Measurements from ENCODE around the gene SMAD3. TPM values are rescaled to one million over a fixed set of nuclear protein-coding genes. Genes with fewer than 3 reads are reported as not detected.

Gene SMAD3
- total RNA-seq, 2 donors from 2014 or later: 47.9 to 78.5 TPM

- ATAC-seq (ENCODE audit: insufficient number of reproducible peaks, low FRiP score, low read depth) (no peak), DNase-seq (ENCODE audit: low spot score) (no peak)
- peak overlapping the region; percentile 91 to 99 for H3K27ac ChIP-seq
- no peaks in the 10 kb centered on the region for H3K36me3 ChIP-seq
- H3K4me3 ChIP-seq: no peak overlapping the region
- H3K4me1 ChIP-seq (ENCODE audit: control insufficient read depth in 1 of 2, low read depth in 2 of 2): peaks cover 37 to 51% of the 10 kb centered on the region in 2 donors
- no peak for TF ChIP-seq CTCF (IDR thresholded peaks at IDR 0.05)
- H3K9me3 ChIP-seq: no peaks in the 10 kb centered on the region
- no peaks in the 10 kb centered on the region for H3K27me3 ChIP-seq (replicated peaks; ENCODE audit: insufficient read depth)
Observed at GRCh38 chr15:67051088-67052045, 14.0 kb upstream of the SMAD3 start.

DNA sequence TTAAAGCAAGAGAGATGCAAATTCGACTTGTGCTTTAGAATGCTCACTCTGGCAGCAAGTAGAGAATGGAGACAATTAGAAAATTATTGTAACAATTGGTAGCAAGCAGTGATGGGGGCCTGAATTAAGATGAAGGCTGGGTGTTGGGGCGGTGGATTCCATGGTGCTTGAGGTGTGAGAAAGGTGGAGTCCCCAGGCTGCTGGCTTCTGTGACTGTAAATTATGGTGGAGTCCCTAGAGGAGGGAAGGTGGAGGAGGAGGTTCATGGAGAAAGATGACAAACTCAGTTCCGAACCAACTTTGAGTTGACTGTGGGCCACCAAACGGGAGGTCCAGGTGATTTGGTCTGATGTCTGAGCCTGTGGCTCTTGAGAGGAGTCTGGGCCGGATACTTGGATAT is 10.7 kb upstream of the SMAD3 start:
- Histone ChIP-seq H3K4me1 (ENCODE audit: control insufficient read depth in 1 of 2, low read depth in 2 of 2) (peaks cover 20 to 39% of the 10 kb centered on the region in 2 donors), H3K36me3 (no peaks in the 10 kb centered on the region), H3K27me3 (replicated peaks; ENCODE audit: insufficient read depth) (no peaks in the 10 kb centered on the region), H3K27ac (no peak overlapping the region), H3K4me3 (no peak overlapping the region), H3K9me3 (no peaks in the 10 kb centered on the region)
- no peak for TF ChIP-seq CTCF (IDR thresholded peaks at IDR 0.05)
- DNase-seq (ENCODE audit: low spot score) (no peak), ATAC-seq (ENCODE audit: insufficient number of reproducible peaks, low FRiP score, low read depth) (no peak)

DNA sequence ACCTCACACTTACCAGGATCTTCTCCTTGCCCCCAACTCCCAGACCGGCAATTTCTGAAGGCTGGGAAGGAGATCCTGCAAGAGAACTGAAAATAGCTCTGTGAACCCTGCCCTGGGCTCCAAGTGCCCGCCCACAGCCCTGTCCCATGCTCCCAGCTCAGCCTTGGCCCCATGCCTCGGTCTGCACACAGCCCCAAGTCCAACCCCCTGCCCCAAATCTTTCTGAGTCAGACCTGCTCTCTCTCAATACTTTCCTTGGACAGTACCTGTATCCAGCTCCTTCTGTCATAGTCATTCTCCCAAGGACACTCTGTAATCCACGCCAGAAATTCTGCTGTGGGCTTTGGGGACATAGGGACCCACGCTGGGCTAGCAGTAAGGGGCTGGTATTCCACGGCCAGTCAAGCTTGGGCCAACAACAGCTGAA is 6.3 kb upstream of the SMAD3 start:
- Histone ChIP-seq H3K9me3 (no peaks in the 10 kb centered on the region), H3K4me1 (ENCODE audit: control insufficient read depth in 1 of 2, low read depth in 2 of 2) (peaks cover 0 to 21% of the 10 kb centered on the region in 2 donors), H3K36me3 (no peaks in the 10 kb centered on the region), H3K4me3 (no peak overlapping the region), H3K27ac (peak overlapping the region; percentile 23 to 62), H3K27me3 (replicated peaks; ENCODE audit: insufficient read depth) (no peaks in the 10 kb centered on the region)
- TF ChIP-seq CTCF (IDR thresholded peaks at IDR 0.05): no peak
- ATAC-seq (ENCODE audit: insufficient number of reproducible peaks, low FRiP score, low read depth) (no peak), DNase-seq (ENCODE audit: low spot score) (no peak)

DNA sequence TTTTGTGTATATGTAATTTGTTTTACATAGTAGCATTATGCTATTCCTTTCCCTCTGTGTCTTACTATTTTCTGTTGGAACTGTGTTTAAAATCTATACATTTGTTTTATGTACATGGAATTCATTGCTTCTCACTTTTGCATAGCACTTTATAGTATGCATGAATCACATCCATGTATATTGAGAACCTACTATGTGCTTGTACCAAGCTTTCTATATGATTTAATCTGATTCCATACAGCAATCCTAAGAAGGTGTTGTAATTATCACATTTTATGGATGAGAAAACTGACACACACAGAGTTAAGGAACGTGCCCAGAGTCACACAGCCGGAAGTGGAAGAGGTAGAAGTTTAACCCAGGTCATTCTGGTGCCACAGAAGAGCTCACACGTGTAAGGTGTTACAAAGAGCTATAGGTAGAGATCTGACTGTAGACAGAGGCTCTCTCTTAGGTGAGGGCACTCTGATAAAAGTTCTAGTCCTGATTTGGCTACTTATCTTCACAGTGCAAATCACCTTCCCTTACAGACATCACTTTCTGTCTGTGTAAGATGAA is 3.5 kb upstream of the SMAD3 start:
- no peaks in the 10 kb centered on the region for H3K36me3 ChIP-seq
- DNase-seq (ENCODE audit: low spot score) (no peak), ATAC-seq (ENCODE audit: insufficient number of reproducible peaks, low FRiP score, low read depth) (no peak)
- no peaks in the 10 kb centered on the region for H3K27me3 ChIP-seq (replicated peaks; ENCODE audit: insufficient read depth)
- no peaks in the 10 kb centered on the region for H3K9me3 ChIP-seq
- H3K27ac ChIP-seq: no peak overlapping the region
- TF ChIP-seq CTCF (IDR thresholded peaks at IDR 0.05): no peak
- no peak overlapping the region for H3K4me3 ChIP-seq
- H3K4me1 ChIP-seq (ENCODE audit: control insufficient read depth in 1 of 2, low read depth in 2 of 2): peaks cover 0 to 30% of the 10 kb centered on the region in 2 donors

DNA sequence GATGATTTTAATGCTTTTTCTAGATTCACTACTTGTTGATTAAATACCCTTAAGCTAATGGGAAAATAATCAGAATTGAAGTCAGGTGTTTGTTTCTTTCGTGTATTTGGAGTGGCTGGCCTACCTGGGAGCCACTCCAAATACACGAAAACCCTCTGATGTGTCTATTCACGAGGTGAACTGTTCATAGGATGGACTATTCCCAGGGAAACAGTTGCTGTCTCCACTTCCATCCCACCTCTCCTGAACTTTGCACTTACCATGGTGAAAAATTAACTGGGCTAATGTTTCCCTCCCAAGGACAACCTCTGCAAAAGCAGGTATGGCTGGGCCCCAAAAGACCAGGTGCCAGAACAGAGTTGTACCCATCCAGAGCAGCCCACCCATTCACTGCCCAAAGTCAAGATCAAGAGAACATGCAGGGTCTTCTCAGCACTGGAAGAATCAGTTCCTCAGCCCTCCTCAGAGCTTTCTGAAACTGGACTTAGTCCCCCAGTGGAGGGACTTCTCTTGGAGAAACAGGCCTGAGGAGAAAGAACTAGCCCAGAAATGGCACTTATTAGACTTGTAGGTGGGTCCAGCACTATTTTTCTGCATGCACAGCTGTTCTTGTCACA is 2.9 kb upstream of the SMAD3 start:
- Histone ChIP-seq H3K36me3 (no peaks in the 10 kb centered on the region), H3K4me1 (ENCODE audit: control insufficient read depth in 1 of 2, low read depth in 2 of 2) (peaks cover under 1 to 33% of the 10 kb centered on the region in 2 donors), H3K27ac (no peak overlapping the region), H3K9me3 (no peaks in the 10 kb centered on the region), H3K27me3 (replicated peaks; ENCODE audit: insufficient read depth) (no peaks in the 10 kb centered on the region), H3K4me3 (no peak overlapping the region)
- no peak for ATAC-seq (ENCODE audit: insufficient number of reproducible peaks, low FRiP score, low read depth)
- no peak for DNase-seq (ENCODE audit: low spot score)
- no peak for TF ChIP-seq CTCF (IDR thresholded peaks at IDR 0.05)
